GM23338 (cell line): Measurements from ENCODE around the gene NRP1. TPM values are rescaled to one million over a fixed set of nuclear protein-coding genes. Genes with fewer than 3 reads are reported as not detected.

Source experiments
- ATAC-seq: fragments of 200-7000 bp; cut with Tn5 transposase; 3 replicates; pipeline ENCODE4 v1.9.1; 2020
- DNase-seq: peaks from one replicate; pipeline ENCODE4 v3.0.0-alpha.2; 2015; ENCODE audit warnings: low spot score
- H2AFZ ChIP-seq: fragments of 200-600 bp; sonication (generic); 2 replicates; pipeline ENCODE4 v1.8.0; 2016; ENCODE audit warnings: antibody characterized with exemption, mild to moderate bottlenecking, moderate library complexity
- H3F3A ChIP-seq: fragments of 200-600 bp; sonication (generic); replicated peaks from 2 replicates; pipeline ENCODE4 v1.8.0; 2017; ENCODE audit warnings: antibody characterized with exemption, mixed run types, low read depth
- H3K27ac ChIP-seq: fragments of 200-600 bp; sonication (generic); 2 replicates; pipeline ENCODE4 v1.6.1; 2016; ENCODE audit warnings: low read depth
- H3K27me3 ChIP-seq: fragments of 200-600 bp; sonication (generic); 2 replicates; pipeline ENCODE4 v1.8.0; 2016; ENCODE audit warnings: mild to moderate bottlenecking, mixed run types, moderate library complexity; ENCODE audit not compliant: insufficient read depth
- H3K36me3 ChIP-seq: fragments of 200-600 bp; sonication (generic); 2 replicates; pipeline ENCODE4 v1.8.0; 2016; ENCODE audit warnings: mild to moderate bottlenecking; ENCODE audit not compliant: insufficient read depth
- H3K4me1 ChIP-seq: fragments of 200-600 bp; sonication (generic); 2 replicates; pipeline ENCODE4 v1.8.0; 2016; ENCODE audit warnings: mild to moderate bottlenecking, moderate library complexity; ENCODE audit not compliant: insufficient read depth
- H3K4me2 ChIP-seq: fragments of 200-600 bp; sonication (generic); 2 replicates; pipeline ENCODE4 v1.7.1; 2017; ENCODE audit warnings: mixed run types
- H3K4me3 ChIP-seq: fragments of 200-600 bp; sonication (generic); 2 replicates; pipeline ENCODE4 v1.6.1; 2016; ENCODE audit warnings: mixed run types
- H3K79me2 ChIP-seq: fragments of 200-600 bp; sonication (generic); replicated peaks from 2 replicates; pipeline ENCODE4 v1.8.0; 2017; ENCODE audit warnings: mild to moderate bottlenecking; ENCODE audit not compliant: insufficient read depth
- H3K9me2 ChIP-seq: fragments of 200-600 bp; sonication (generic); 2 replicates; pipeline ENCODE4 v1.8.0; 2017; ENCODE audit not compliant: insufficient read depth
- H4K20me1 ChIP-seq: fragments of 200-600 bp; sonication (generic); replicated peaks from 2 replicates; pipeline ENCODE4 v1.8.0; 2017; ENCODE audit warnings: mild to moderate bottlenecking; ENCODE audit not compliant: insufficient read depth
- H3K27ac Mint-ChIP-seq: 2 replicates; pipeline ENCODE4 v1.8.0; 2020; ENCODE audit warnings: inconsistent platforms, mild to moderate bottlenecking, moderate library complexity, mixed read lengths
- H3K27me3 Mint-ChIP-seq: 3 replicates; pipeline ENCODE4 v1.8.0; 2022; ENCODE audit warnings: low read depth, mild to moderate bottlenecking, moderate library complexity, mixed read lengths, inconsistent platforms; ENCODE audit not compliant: insufficient read depth, poor library complexity
- H3K36me3 Mint-ChIP-seq: 3 replicates; pipeline ENCODE4 v1.8.0; 2021; ENCODE audit warnings: low read depth, mild to moderate bottlenecking, inconsistent platforms, moderate library complexity, mixed read lengths
- H3K4me1 Mint-ChIP-seq: 3 replicates; pipeline ENCODE4 v1.8.0; 2020; ENCODE audit warnings: mild to moderate bottlenecking, inconsistent platforms, mixed read lengths
- H3K4me3 Mint-ChIP-seq: 3 replicates; pipeline ENCODE4 v1.8.0; 2021; ENCODE audit warnings: moderate library complexity, mild to moderate bottlenecking, inconsistent platforms, mixed read lengths
- H3K9me3 Mint-ChIP-seq: 3 replicates; pipeline ENCODE4 v1.8.0; 2020; ENCODE audit warnings: moderate library complexity, mild to moderate bottlenecking, inconsistent platforms, mixed read lengths
- CREB1 ChIP-seq: fragments of 250-450 bp; sonication (Bioruptor Pico); IDR thresholded peaks from 2 replicates; pipeline ENCODE4 v1.5.0; 2020; ENCODE audit warnings: low read depth, mild to moderate bottlenecking, moderate library complexity
- CTCF ChIP-seq, 2 experiments: fragments of 200-600 bp in 1 of 2; sonication (generic) in 1 of 2; conservative IDR thresholded peaks; 2 replicates each; pipeline versions ENCODE4 v1.5.1 to v1.6.1; 2016 to 2017; ENCODE audit warnings: antibody characterized with exemption in 2 of 2, low read depth in 2 of 2, mild to moderate bottlenecking in 2 of 2, moderate library complexity in 1 of 2
- ETS1 ChIP-seq: IDR thresholded peaks from 2 replicates; pipeline ENCODE4 v1.6.1; 2016; ENCODE audit warnings: antibody characterized with exemption
- EZH2 ChIP-seq: fragments of 200-600 bp; sonication (generic); IDR thresholded peaks from one replicate; pipeline ENCODE4 v1.8.0; 2017; ENCODE audit warnings: antibody characterized with exemption, mild to moderate bottlenecking, low read depth; ENCODE audit not compliant: unreplicated experiment
- EZH2phosphoT487 ChIP-seq: fragments of 200-600 bp; sonication (generic); IDR thresholded peaks from one replicate; pipeline ENCODE4 v1.8.1; 2018; ENCODE audit warnings: antibody characterized with exemption; ENCODE audit not compliant: unreplicated experiment
- JUNB ChIP-seq: IDR thresholded peaks from one replicate; pipeline ENCODE4 v1.6.1; 2016; ENCODE audit warnings: antibody characterized with exemption; ENCODE audit not compliant: unreplicated experiment
- NANOG ChIP-seq: IDR thresholded peaks from 2 replicates; pipeline ENCODE4 v1.6.1; 2016; ENCODE audit warnings: antibody characterized with exemption, borderline replicate concordance
- POLR2AphosphoS5 ChIP-seq: IDR thresholded peaks from 2 replicates; pipeline ENCODE4 v1.6.1; 2016; ENCODE audit warnings: antibody characterized with exemption, low read depth
- REST ChIP-seq: IDR thresholded peaks from one replicate; pipeline ENCODE4 v1.6.1; 2018; ENCODE audit warnings: antibody characterized with exemption; ENCODE audit not compliant: unreplicated experiment
- STAT1 ChIP-seq: IDR thresholded peaks from one replicate; pipeline ENCODE4 v1.6.1; 2016; ENCODE audit warnings: antibody characterized with exemption; ENCODE audit not compliant: unreplicated experiment
- ZNF114 ChIP-seq: fragments of 250-450 bp; sonication (Bioruptor Pico); IDR thresholded peaks from 2 replicates; pipeline ENCODE4 v1.5.0; 2020; ENCODE audit warnings: mild to moderate bottlenecking, moderate library complexity
- ZNF331 ChIP-seq: fragments of 250-450 bp; sonication (Bioruptor Pico); IDR thresholded peaks from 2 replicates; pipeline ENCODE4 v1.5.0; 2020; ENCODE audit warnings: low read depth, mild to moderate bottlenecking, moderate library complexity
- ZNF462 ChIP-seq: fragments of 250-450 bp; sonication (Bioruptor Pico); IDR thresholded peaks from 2 replicates; pipeline ENCODE4 v1.5.0; 2020; ENCODE audit warnings: mild to moderate bottlenecking, moderate library complexity
- polyA plus RNA-seq: library from polyadenylated mRNA; unstranded; fragments of >200 nt; fragmentation: Nextera tagmentation; extraction: Ambion mirVana; gene quantifications from 2 replicates; pipeline ENCODE4 v1.2.1, GENCODE V29; 2016
- total RNA-seq: library from RNA; depleted of rRNA; stranded (reverse); fragments of >200 nt; shearing (Covaris generic); gene quantifications from 2 replicates; pipeline ENCODE4 v1.2.3, GENCODE V29; 2014

NRP1 gene
- total and polyA plus RNA-seq, 2 experiments from 2014 or later, result 2.9 to 3.5 TPM

- no peaks in the 10 kb centered on the region for H3F3A ChIP-seq
- H3K27me3 ChIP-seq, result no peaks in the 10 kb centered on the region
- Mint-ChIP-seq H3K4me3 (no peak overlapping the region), H3K27me3 (no peaks in the 10 kb centered on the region), H3K27ac (no peak overlapping the region), H3K9me3 (no peaks in the 10 kb centered on the region), H3K4me1 (peaks cover 16% of the 10 kb centered on the region), H3K36me3 (no peaks in the 10 kb centered on the region)
- no peak overlapping the region for H2AFZ ChIP-seq
- no peaks in the 10 kb centered on the region for H3K36me3 ChIP-seq
- H3K9me2 ChIP-seq, result no peaks in the 10 kb centered on the region; the same call in 1 of the 2 replicates
- H3K4me2 ChIP-seq, result no peak overlapping the region
- DNase-seq (no peak), ATAC-seq (no peak)
- no peaks in the 10 kb centered on the region for H4K20me1 ChIP-seq
- no peak overlapping the region for H3K4me3 ChIP-seq
- no peak overlapping the region for H3K27ac ChIP-seq
- no peaks in the 10 kb centered on the region for H3K79me2 ChIP-seq
- H3K4me1 ChIP-seq, result peaks cover 8% of the 10 kb centered on the region
- TF ChIP-seq EZH2phosphoT487 (no peak), CREB1 (CRISPR knock-in tag) (no peak), CTCF (conservative IDR thresholded peaks at IDR 0.05; ENCODE audit: low read depth in 2 of 2) (no peak), JUNB (no peak), ZNF114 (CRISPR knock-in tag) (no peak), ETS1 (no peak), NANOG (no peak), POLR2AphosphoS5 (no peak), ZNF331 (CRISPR knock-in tag) (no peak), ZNF462 (CRISPR knock-in tag) (no peak), STAT1 (no peak), REST (no peak), EZH2 (no peak)
Measured at GRCh38 chr10:33229252-33229948, 105.1 kb downstream of the NRP1 start.
